HG02870 (cell line): ENCODE measurements around the gene NDEL1.

Source experiments
- ATAC-seq: cut with Tn5 transposase; IDR thresholded peaks from one replicate; pipeline ENCODE4 v1.9.1; 2021; ENCODE audit warnings: mild to moderate bottlenecking, moderate library complexity; ENCODE audit not compliant: unreplicated experiment

NDEL1 gene

GRCh38 chr17:8453326-8453725, 17.6 kb downstream of the NDEL1 start:
- no peak for ATAC-seq

GRCh38 chr17:8455665-8456209, 20.1 kb downstream of the NDEL1 start:
- ATAC-seq = no peak

- no peak for ATAC-seq
Measured at GRCh38 chr17:8458128-8458527, 22.4 kb downstream of the NDEL1 start.

GRCh38 chr17:8459107-8459506, 23.4 kb downstream of the NDEL1 start:
- no peak for ATAC-seq

GRCh38 chr17:8459831-8460230, 24.1 kb downstream of the NDEL1 start:
- no peak for ATAC-seq

- ATAC-seq = no peak
Measured at GRCh38 chr17:8462564-8462963, 26.9 kb downstream of the NDEL1 start.

GRCh38 chr17:8463099-8463498, 27.4 kb downstream of the NDEL1 start:
- no peak for ATAC-seq

GRCh38 chr17:8464941-8465340, 29.3 kb downstream of the NDEL1 start:
- no peak for ATAC-seq

- no peak for ATAC-seq
Measured at GRCh38 chr17:8465356-8465755, 29.7 kb downstream of the NDEL1 start.

GRCh38 chr17:8465759-8466158, 30.1 kb downstream of the NDEL1 start:
- ATAC-seq = no peak

GRCh38 chr17:8466456-8466855, 30.8 kb downstream of the NDEL1 start:
- ATAC-seq = no peak

- ATAC-seq = no peak
Measured at GRCh38 chr17:8466873-8467272, 31.2 kb downstream of the NDEL1 start.

- no peak for ATAC-seq
Measured at GRCh38 chr17:8467527-8467926, 31.8 kb downstream of the NDEL1 start.

GRCh38 chr17:8468127-8468526, 32.4 kb downstream of the NDEL1 start:
- ATAC-seq = no peak

GRCh38 chr17:8468980-8469379, 33.3 kb downstream of the NDEL1 start:
- no peak for ATAC-seq

GRCh38 chr17:8469964-8470363, 34.3 kb downstream of the NDEL1 start:
- no peak for ATAC-seq

GRCh38 chr17:8470447-8471047, 34.9 kb downstream of the NDEL1 start:
- ATAC-seq = no peak

GRCh38 chr17:8472663-8473062, 37.0 kb downstream of the NDEL1 start:
- ATAC-seq = no peak

GRCh38 chr17:8473451-8474192, 37.9 kb downstream of the NDEL1 start:
- no peak for ATAC-seq

GRCh38 chr17:8474826-8475225, 39.1 kb downstream of the NDEL1 start:
- ATAC-seq = no peak

GRCh38 chr17:8475227-8475626, 39.5 kb downstream of the NDEL1 start:
- ATAC-seq = no peak

- ATAC-seq = no peak
Measured at GRCh38 chr17:8475781-8476180, 40.1 kb downstream of the NDEL1 start.
